Panc1 (cell line): ENCODE results near the gene RBM6. TPM values are rescaled to one million over a fixed set of nuclear protein-coding genes. Genes with fewer than 3 reads are reported as not detected.

ENCODE experiments used
- ATAC-seq: fragments of 200-7000 bp; cut with Tn5 transposase; 2 replicates; pipeline ENCODE4 v1.9.1; 2020; ENCODE audit warnings: mild to moderate bottlenecking, moderate library complexity
- BruUV-seq: library from RNA; stranded (reverse); fragments of 400-500 nt; replicated peaks from 2 replicates; lab custom pipeline; 2021; lab: Mats Ljungman, UMichigan
- CTCF ChIA-PET: fragments of 300-600 bp; sonication (Branson Sonifier 250); formaldehyde crosslinking; loops from one replicate; lab custom pipeline; 2022; ENCODE audit warnings: antibody characterized with exemption; lab: Charles Lee
- POLR2A ChIA-PET: fragments of 300-600 bp; sonication (Branson Sonifier 250); formaldehyde crosslinking; loops from one replicate; lab custom pipeline; 2022; ENCODE audit warnings: antibody characterized with exemption; lab: Charles Lee
- DNase-seq: peaks from one replicate; pipeline ENCODE4 v3.0.0-alpha.2; 2010; ENCODE audit warnings: low read depth, low spot score
- H3K27ac ChIP-seq: 2 replicates; pipeline ENCODE4 v1.5.1; 2011; ENCODE audit warnings: mild to moderate bottlenecking, low read length, inconsistent platforms
- H3K27me3 ChIP-seq: fragments of 200-500 bp; sonication (Bioruptor generic); 2 replicates; pipeline ENCODE4 v1.6.0; 2014; ENCODE audit warnings: low read length, inconsistent platforms; ENCODE audit not compliant: control insufficient read depth, insufficient read depth
- H3K36me3 ChIP-seq: fragments of 200-500 bp; sonication (Bioruptor generic); 2 replicates; pipeline ENCODE4 v1.5.1; 2014; ENCODE audit warnings: inconsistent platforms, mild to moderate bottlenecking, low read length, moderate library complexity; ENCODE audit not compliant: control insufficient read depth, insufficient read depth
- H3K4me1 ChIP-seq: 2 replicates; pipeline ENCODE4 v1.5.1; 2011; ENCODE audit warnings: inconsistent platforms, mild to moderate bottlenecking, low read length, moderate library complexity; ENCODE audit not compliant: control insufficient read depth, insufficient read depth
- H3K4me3 ChIP-seq, 2 experiments: 2 replicates each; pipeline ENCODE4 v1.5.1; 2011 to 2012; ENCODE audit warnings: low read depth in 2 of 2, low read length in 2 of 2, mild to moderate bottlenecking in 2 of 2, inconsistent platforms in 1 of 2, moderate library complexity in 1 of 2
- H3K9me3 ChIP-seq: fragments of 200-500 bp; sonication (Bioruptor generic); 2 replicates; pipeline ENCODE4 v1.5.1; 2014; ENCODE audit warnings: low read depth, mild to moderate bottlenecking, inconsistent platforms, low read length, moderate library complexity; ENCODE audit not compliant: control insufficient read depth, insufficient read depth
- POLR2AphosphoS5 ChIP-seq: IDR thresholded peaks from 2 replicates; pipeline ENCODE4 v1.6.1; 2012; ENCODE audit warnings: mild to moderate bottlenecking, low read depth, low read length, moderate library complexity
- SIN3A ChIP-seq: IDR thresholded peaks from 2 replicates; pipeline ENCODE4 v1.6.1; 2012; ENCODE audit warnings: low read depth, mild to moderate bottlenecking, low read length, moderate library complexity, borderline replicate concordance; ENCODE audit not compliant: insufficient read depth
- TCF7L2 ChIP-seq: IDR thresholded peaks from 2 replicates; pipeline ENCODE4 v1.6.1; 2011; ENCODE audit warnings: mild to moderate bottlenecking, low read depth, low read length, inconsistent platforms
- in situ Hi-C: cut with HindIII; loops from 2 replicates; pipeline ENCODE4 v1.10.0; 2016; ENCODE audit warnings: low sequenced_read_pairs, low pct_unique_long_range_greater_than_20kb
- intact Hi-C: fragments of 100-400 bp; cut with micrococcal nuclease; formaldehyde crosslinking; loops from one replicate; pipeline ENCODE4 v1.10.0; 2022; ENCODE audit not compliant: unreplicated experiment
- total RNA-seq: library from RNA; stranded (reverse); gene quantifications from one replicate; pipeline ENCODE4 v1.2.1, GENCODE V29; 2021; ENCODE audit not compliant: unreplicated experiment
- TF ChIP-seq, protein P1 (sequence below), 2 experiments: IDR thresholded peaks; 2 replicates each; pipeline ENCODE4 v1.6.1; 2011 to 2012; ENCODE audit warnings: low read depth in 2 of 2, control low read depth in 1 of 2, low read length in 1 of 2, mild to moderate bottlenecking in 1 of 2, moderate library complexity in 1 of 2; ENCODE audit not compliant: insufficient read depth in 1 of 2
- TF ChIP-seq, protein P2 (sequence below): fragments of 450-650 bp; IDR thresholded peaks from 2 replicates; pipeline ENCODE4 v1.5.1; 2017; ENCODE audit warnings: mild to moderate bottlenecking

RBM6 gene
- total RNA-seq, 1 experiment from 2014 or later, result 43.6 TPM

- Histone ChIP-seq H3K4me3 (no peak overlapping the region), H3K36me3 (no peaks in the 10 kb centered on the region; the same call in none of the 2 replicates), H3K9me3 (no peaks in the 10 kb centered on the region), H3K27me3 (no peaks in the 10 kb centered on the region), H3K4me1 (peaks cover 29% of the 10 kb centered on the region), H3K27ac (peak overlapping the region; percentile 34; the same call in 1 of the 2 replicates)
- DNase-seq (peak; percentile 32), ATAC-seq (peak; percentile 86)
- no TSS peak for BruUV-seq
- TF ChIP-seq POLR2AphosphoS5 (peak; percentile 73), TCF7L2 (no peak), SIN3A (no peak)
- TF ChIP-seq, protein P1, sequence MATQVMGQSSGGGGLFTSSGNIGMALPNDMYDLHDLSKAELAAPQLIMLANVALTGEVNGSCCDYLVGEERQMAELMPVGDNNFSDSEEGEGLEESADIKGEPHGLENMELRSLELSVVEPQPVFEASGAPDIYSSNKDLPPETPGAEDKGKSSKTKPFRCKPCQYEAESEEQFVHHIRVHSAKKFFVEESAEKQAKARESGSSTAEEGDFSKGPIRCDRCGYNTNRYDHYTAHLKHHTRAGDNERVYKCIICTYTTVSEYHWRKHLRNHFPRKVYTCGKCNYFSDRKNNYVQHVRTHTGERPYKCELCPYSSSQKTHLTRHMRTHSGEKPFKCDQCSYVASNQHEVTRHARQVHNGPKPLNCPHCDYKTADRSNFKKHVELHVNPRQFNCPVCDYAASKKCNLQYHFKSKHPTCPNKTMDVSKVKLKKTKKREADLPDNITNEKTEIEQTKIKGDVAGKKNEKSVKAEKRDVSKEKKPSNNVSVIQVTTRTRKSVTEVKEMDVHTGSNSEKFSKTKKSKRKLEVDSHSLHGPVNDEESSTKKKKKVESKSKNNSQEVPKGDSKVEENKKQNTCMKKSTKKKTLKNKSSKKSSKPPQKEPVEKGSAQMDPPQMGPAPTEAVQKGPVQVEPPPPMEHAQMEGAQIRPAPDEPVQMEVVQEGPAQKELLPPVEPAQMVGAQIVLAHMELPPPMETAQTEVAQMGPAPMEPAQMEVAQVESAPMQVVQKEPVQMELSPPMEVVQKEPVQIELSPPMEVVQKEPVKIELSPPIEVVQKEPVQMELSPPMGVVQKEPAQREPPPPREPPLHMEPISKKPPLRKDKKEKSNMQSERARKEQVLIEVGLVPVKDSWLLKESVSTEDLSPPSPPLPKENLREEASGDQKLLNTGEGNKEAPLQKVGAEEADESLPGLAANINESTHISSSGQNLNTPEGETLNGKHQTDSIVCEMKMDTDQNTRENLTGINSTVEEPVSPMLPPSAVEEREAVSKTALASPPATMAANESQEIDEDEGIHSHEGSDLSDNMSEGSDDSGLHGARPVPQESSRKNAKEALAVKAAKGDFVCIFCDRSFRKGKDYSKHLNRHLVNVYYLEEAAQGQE (IDR thresholded peaks at IDR 0.05; ENCODE audit: insufficient read depth in 1 of 2, low read depth in 2 of 2, low read length in 1 of 2), result no peak
- TF ChIP-seq, protein P2, sequence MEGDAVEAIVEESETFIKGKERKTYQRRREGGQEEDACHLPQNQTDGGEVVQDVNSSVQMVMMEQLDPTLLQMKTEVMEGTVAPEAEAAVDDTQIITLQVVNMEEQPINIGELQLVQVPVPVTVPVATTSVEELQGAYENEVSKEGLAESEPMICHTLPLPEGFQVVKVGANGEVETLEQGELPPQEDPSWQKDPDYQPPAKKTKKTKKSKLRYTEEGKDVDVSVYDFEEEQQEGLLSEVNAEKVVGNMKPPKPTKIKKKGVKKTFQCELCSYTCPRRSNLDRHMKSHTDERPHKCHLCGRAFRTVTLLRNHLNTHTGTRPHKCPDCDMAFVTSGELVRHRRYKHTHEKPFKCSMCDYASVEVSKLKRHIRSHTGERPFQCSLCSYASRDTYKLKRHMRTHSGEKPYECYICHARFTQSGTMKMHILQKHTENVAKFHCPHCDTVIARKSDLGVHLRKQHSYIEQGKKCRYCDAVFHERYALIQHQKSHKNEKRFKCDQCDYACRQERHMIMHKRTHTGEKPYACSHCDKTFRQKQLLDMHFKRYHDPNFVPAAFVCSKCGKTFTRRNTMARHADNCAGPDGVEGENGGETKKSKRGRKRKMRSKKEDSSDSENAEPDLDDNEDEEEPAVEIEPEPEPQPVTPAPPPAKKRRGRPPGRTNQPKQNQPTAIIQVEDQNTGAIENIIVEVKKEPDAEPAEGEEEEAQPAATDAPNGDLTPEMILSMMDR, result peak; percentile 80
- in situ Hi-C loops (no loop called here), intact Hi-C loops (loop anchor here (1.0 kb wide), 1 partner anchor 68 kb away; no protein-coding TSS in a partner anchor)
- ChIA-PET POLR2A (interaction anchor here (0.5 to 0.6 kb wide), 2 partner anchors 22 to 105 kb away, joined by 4 to 8 read pairs; no protein-coding TSS in a partner anchor), CTCF (interaction anchor here (0.6 kb wide), 1 partner anchor 124 kb away, joined by 3 read pairs; no protein-coding TSS in a partner anchor)
These were observed 181.4 kb downstream of the RBM6 start for GRCh38 chr3:50121072-50122032.

DNA sequence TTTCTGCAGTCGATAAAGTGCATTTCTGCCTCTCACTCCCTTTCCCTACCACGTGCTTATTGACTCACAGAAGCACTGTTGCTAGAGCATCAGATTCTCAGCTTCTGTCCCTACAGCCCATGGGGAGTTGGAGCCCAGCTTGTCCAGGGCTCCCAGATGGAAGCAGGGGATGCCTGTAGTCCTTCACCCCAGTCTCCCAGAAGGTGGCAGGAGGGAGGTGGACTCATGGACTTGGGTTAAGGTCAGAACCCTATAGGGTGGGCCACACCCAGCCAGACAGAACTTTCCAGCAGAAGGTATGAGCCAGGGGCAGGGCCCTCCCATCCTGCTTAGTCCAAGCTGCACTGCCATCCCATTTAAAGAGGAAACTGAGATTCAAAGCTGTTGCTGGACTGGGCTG lies 182.1 kb downstream of the RBM6 start:
- POLR2A ChIA-PET, result no interaction called here
- ATAC-seq, result peak; percentile 10

More for the DNA sequence above, 182.1 kb downstream of the RBM6 start:
- Histone ChIP-seq H3K9me3 (no peaks in the 10 kb centered on the region), H3K27me3 (no peaks in the 10 kb centered on the region), H3K4me1 (peaks cover 37% of the 10 kb centered on the region), H3K27ac (peak overlapping the region; percentile 34; the same call in 1 of the 2 replicates), H3K4me3 (no peak overlapping the region), H3K36me3 (no peaks in the 10 kb centered on the region; the same call in 1 of the 2 replicates)
- no peak for DNase-seq
- no TSS peak for BruUV-seq
- CTCF ChIA-PET, result interaction anchor here (0.6 kb wide), 1 partner anchor 81 kb away, joined by 3 read pairs; no protein-coding TSS in a partner anchor
- in situ Hi-C loops (no loop called here), intact Hi-C loops (no loop called here)
- TF ChIP-seq SIN3A (no peak), POLR2AphosphoS5 (no peak), TCF7L2 (no peak)
- TF ChIP-seq, protein P1 (IDR thresholded peaks at IDR 0.05; ENCODE audit: insufficient read depth in 1 of 2, low read depth in 2 of 2, low read length in 1 of 2), result no peak
- TF ChIP-seq, protein P2, result no peak
